Adipose tissue (tissue), 3 donors: Measurements from ENCODE around the gene HLA-DPB1. TPM values are rescaled to one million over a fixed set of nuclear protein-coding genes. Genes with fewer than 3 reads are reported as not detected.

ENCODE experiments used
- H3K27ac ChIP-seq: one replicate; pipeline ENCODE4 v1.5.1; 2013; ENCODE audit warnings: low read depth, low read length
- WGBS, 3 donors: extraction: QIAGEN DNeasy Blood & Tissue Kit; methylation state at CpG; one replicate each; pipeline ENCODE4 v1.1.7; 2013; 5-methylcytosine and 5-hydroxymethylcytosine counted together
- polyA plus RNA-seq, 3 donors: library from polyadenylated mRNA; stranded (reverse); fragments of 200-250 nt; gene quantifications; one replicate each; pipeline ENCODE4 v1.2.3, GENCODE V29; 2013
- donor health status: healthy with polysubstance abuse.
- donor health status: Bipolar disorder and iron deficiency.
- donor health status: healthy.

HLA-DPB1 gene
- polyA plus RNA-seq, 3 donors, result 26.1 to 49.8 (median 48.0) TPM

GRCh38 chr6:33118525-33119123 lies 42.8 kb downstream of the HLA-DPB1 start:
- 0 to 1% (median 0%) methylated on average over 3 of the region's 3 CpGs for WGBS, 3 donors
- no peak overlapping the region for H3K27ac ChIP-seq

GRCh38 chr6:33120001-33120400 lies 44.2 kb downstream of the HLA-DPB1 start:
- no peak overlapping the region for H3K27ac ChIP-seq
- WGBS, 3 donors, result 55 to 66% (median 63%) methylated on average over 3 of the region's 3 CpGs

- H3K27ac ChIP-seq, result no peak overlapping the region
- WGBS, 3 donors, result 71 to 85% (median 82%) methylated on average over 6 of the region's 6 CpGs
Observed at GRCh38 chr6:33123181-33123580, 47.4 kb downstream of the HLA-DPB1 start.

GRCh38 chr6:33123732-33124524 lies 48.1 kb downstream of the HLA-DPB1 start:
- WGBS, 3 donors, result 70 to 91% (median 81%) methylated on average over 20 of the region's 20 CpGs
- no peak overlapping the region for H3K27ac ChIP-seq

- WGBS, 3 donors, result 62 to 87% (median 82%) methylated on average over 4 of the region's 4 CpGs
- no peak overlapping the region for H3K27ac ChIP-seq
Observed at GRCh38 chr6:33124525-33124901, 48.7 kb downstream of the HLA-DPB1 start.

- 70 to 82% (median 76%) methylated on average over 4 of the region's 4 CpGs for WGBS, 3 donors
- no peak overlapping the region for H3K27ac ChIP-seq
Observed at GRCh38 chr6:33124947-33125346, 49.2 kb downstream of the HLA-DPB1 start.

GRCh38 chr6:33126101-33126714 lies 50.4 kb downstream of the HLA-DPB1 start:
- no peak overlapping the region for H3K27ac ChIP-seq
- WGBS, 3 donors, result 41 to 56% (median 55%) methylated on average over 5 of the region's 5 CpGs

- H3K27ac ChIP-seq, result no peak overlapping the region
- WGBS, 3 donors, result 25 to 77% (median 50%) methylated on average over 3 of the region's 3 CpGs
Observed at GRCh38 chr6:33128318-33128717, 52.5 kb downstream of the HLA-DPB1 start.

GRCh38 chr6:33132081-33132524 lies 56.3 kb downstream of the HLA-DPB1 start:
- whole genome bisulfite sequencing, 3 donors, result 50 to 71% (median 53%) methylated on average over 8 of the region's 8 CpGs
- no peak overlapping the region for H3K27ac ChIP-seq

GRCh38 chr6:33136310-33136900 lies 60.6 kb downstream of the HLA-DPB1 start:
- H3K27ac ChIP-seq, result no peak overlapping the region
- WGBS, 3 donors, result 58 to 59% (median 59%) methylated on average over 4 of the region's 4 CpGs

Other genes starting within 250 kb of the HLA-DPB1 start
- gene TAP2, start 237.3 kb upstream of the HLA-DPB1 start, polyA plus RNA-seq, result 10 to 100 TPM in 2 of 3 donors, 1 to 10 TPM in 1; 8.3 to 29.4 (median 17.8) TPM
- gene PSMB8, start 231.9 kb upstream of the HLA-DPB1 start, polyA plus RNA-seq, result 10 to 100 TPM; 43.8 to 93.3 (median 61.5) TPM
- gene TAP1, start 222.3 kb upstream of the HLA-DPB1 start, polyA plus RNA-seq, result 10 to 100 TPM; 29.6 to 43.0 (median 34.0) TPM
- gene PSMB9, start 221.8 kb upstream of the HLA-DPB1 start, polyA plus RNA-seq, result 10 to 100 TPM; 17.0 to 66.6 (median 53.4) TPM
- gene HLA-DMB, start 135.0 kb upstream of the HLA-DPB1 start, polyA plus RNA-seq, result 10 to 100 TPM in 2 of 3 donors, 1 to 10 TPM in 1; 4.3 to 19.0 (median 18.8) TPM
- gene HLA-DMA, start 122.9 kb upstream of the HLA-DPB1 start, polyA plus RNA-seq, result 10 to 100 TPM; 14.2 to 70.0 (median 55.4) TPM
- 100 to 1,000 TPM in 2 of 3 donors, 10 to 100 TPM in 1; 83.9 to 118 (median 116) TPM for gene BRD2, start 107.4 kb upstream of the HLA-DPB1 start, polyA plus RNA-seq
- 1 to 10 TPM; 1.5 to 3.3 (median 1.6) TPM for gene HLA-DOA, start 66.4 kb upstream of the HLA-DPB1 start, polyA plus RNA-seq
- gene HLA-DPA1, start 2.3 kb upstream of the HLA-DPB1 start, polyA plus RNA-seq, result 10 to 100 TPM; 10.4 to 50.7 (median 20.9) TPM
- 1 to 10 TPM in 1 of 3 donors, under 1 TPM in 2; 0.28 to 2.6 (median 0.88) TPM for gene COL11A2, start 116.5 kb downstream of the HLA-DPB1 start, polyA plus RNA-seq
- gene RXRB, start 124.7 kb downstream of the HLA-DPB1 start, polyA plus RNA-seq, result 10 to 100 TPM; 22.7 to 31.3 (median 29.6) TPM
- gene SLC39A7, start 124.9 kb downstream of the HLA-DPB1 start, polyA plus RNA-seq, result 100 to 1,000 TPM in 1 of 3 donors, 10 to 100 TPM in 2; 51.4 to 112 (median 72.1) TPM
- gene HSD17B8, start 128.7 kb downstream of the HLA-DPB1 start, polyA plus RNA-seq, result 10 to 100 TPM in 2 of 3 donors, 1 to 10 TPM in 1; 5.7 to 51.7 (median 14.4) TPM
- 10 to 100 TPM; 23.7 to 42.5 (median 40.5) TPM for gene RING1, start 132.5 kb downstream of the HLA-DPB1 start, polyA plus RNA-seq
- 10 to 100 TPM; 34.7 to 40.3 (median 36.9) TPM for gene VPS52, start 195.9 kb downstream of the HLA-DPB1 start, polyA plus RNA-seq
- 1,000 to 10,000 TPM; 3,971 to 5,636 (median 5,545) TPM for gene RPS18, start 196.1 kb downstream of the HLA-DPB1 start, polyA plus RNA-seq
- gene B3GALT4, start 201.1 kb downstream of the HLA-DPB1 start, polyA plus RNA-seq, result 1 to 10 TPM; 4.0 to 9.3 (median 8.5) TPM
- gene WDR46, start 213.2 kb downstream of the HLA-DPB1 start, polyA plus RNA-seq, result 10 to 100 TPM; 27.5 to 47.4 (median 42.7) TPM
- 100 to 1,000 TPM in 1 of 3 donors, 10 to 100 TPM in 2; 47.0 to 131 (median 77.7) TPM for gene PFDN6, start 213.6 kb downstream of the HLA-DPB1 start, polyA plus RNA-seq
- gene RGL2, start 223.0 kb downstream of the HLA-DPB1 start, polyA plus RNA-seq, result 10 to 100 TPM; 33.1 to 64.3 (median 49.0) TPM
- gene TAPBP, start 238.1 kb downstream of the HLA-DPB1 start, polyA plus RNA-seq, result 10 to 100 TPM; 14.2 to 29.9 (median 26.3) TPM
- 10 to 100 TPM in 2 of 3 donors, 1 to 10 TPM in 1; 8.9 to 13.5 (median 13.4) TPM for gene ZBTB22, start 241.8 kb downstream of the HLA-DPB1 start, polyA plus RNA-seq
- gene DAXX, start 247.0 kb downstream of the HLA-DPB1 start, polyA plus RNA-seq, result 10 to 100 TPM; 19.6 to 35.4 (median 34.0) TPM